GM21737 (cell line): ENCODE results near the gene KIF6.

Experiments
- ATAC-seq: cut with Tn5 transposase; IDR thresholded peaks from one replicate; pipeline ENCODE4 v1.9.1; 2021; ENCODE audit warnings: mild to moderate bottlenecking, moderate library complexity; ENCODE audit not compliant: unreplicated experiment

The KIF6 gene

GRCh38 chr6:39330057-39330456 is 395.2 kb downstream of the KIF6 start:
- peak; percentile 82 for ATAC-seq

DNA sequence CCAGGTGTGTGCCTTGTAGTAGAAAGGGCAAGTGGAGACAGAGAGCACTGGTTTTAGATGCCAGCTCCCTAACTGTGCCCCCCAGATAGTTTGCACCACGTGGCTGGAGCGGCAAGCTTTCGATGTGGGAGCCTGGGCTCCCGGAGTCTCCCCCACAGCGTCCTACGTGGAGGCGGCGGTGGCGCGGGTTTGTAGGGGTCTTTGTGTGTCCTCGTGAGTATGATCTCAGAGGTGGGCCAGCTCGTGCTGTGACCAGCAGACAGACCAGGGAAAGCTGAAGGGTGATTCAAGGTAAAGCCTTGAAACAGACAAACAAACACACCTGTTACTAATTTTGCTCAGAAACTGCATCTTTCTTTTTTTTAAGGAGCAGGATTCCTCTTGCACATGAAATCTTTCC is 397.1 kb downstream of the KIF6 start:
- ATAC-seq: no peak

DNA sequence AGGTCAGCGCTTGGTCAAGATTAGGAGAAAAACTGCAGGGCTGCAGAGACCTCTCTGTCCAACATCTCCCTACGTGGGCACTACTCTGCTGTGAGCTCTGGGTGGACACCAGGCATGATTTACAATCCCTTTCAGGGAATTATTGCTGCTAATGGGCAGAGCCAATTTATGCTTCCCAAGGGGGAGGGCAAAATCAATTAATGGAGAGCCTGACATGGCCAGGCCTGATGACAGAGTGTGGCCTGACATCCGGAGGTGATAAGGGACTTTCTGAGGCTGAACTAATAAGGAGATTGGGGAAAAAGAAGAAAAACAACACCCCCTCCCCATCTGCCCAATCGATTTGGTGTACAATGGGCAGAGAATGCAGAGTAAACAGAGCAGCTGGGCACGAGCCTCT is 397.7 kb downstream of the KIF6 start:
- ATAC-seq: no peak

DNA sequence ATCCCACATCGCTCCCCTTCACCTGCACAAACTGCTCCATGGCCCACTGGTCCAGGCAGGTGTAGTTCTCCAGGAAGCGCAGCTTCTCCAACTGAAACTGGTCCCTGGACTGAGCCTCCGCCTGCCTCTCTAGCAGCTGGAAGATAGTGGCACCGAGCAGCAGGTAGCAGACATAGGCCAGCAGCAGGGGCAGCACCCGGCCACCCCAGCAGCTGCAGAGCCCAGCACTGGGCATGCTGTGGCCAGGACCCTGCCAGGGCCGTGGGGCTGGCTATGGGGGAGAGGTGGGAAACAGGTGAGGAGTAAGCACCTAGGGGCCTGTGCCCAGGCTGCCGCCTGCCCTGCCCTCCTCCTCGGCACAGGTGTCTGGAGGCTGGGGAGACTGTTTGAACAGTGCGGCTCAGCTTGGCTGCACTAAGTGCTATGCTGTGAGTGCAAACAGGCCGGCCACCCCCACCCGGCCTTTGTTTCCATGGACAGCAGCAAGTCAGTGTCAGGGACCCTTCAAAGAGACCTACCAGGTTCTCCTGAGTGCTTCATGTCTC is 402.8 kb downstream of the KIF6 start, which contains the start of gene KCNK16:
TSS of gene KCNK16 (minus strand) at position 397 of the 545 bp plus-strand sequence. CDS start at position 235, 162 bp downstream.
- ATAC-seq: no peak

- ATAC-seq: no peak
Measured at GRCh38 chr6:39321761-39322160, 403.4 kb downstream of the KIF6 start.

- ATAC-seq: no peak
Measured at GRCh38 chr6:39320363-39320984, 404.7 kb downstream of the KIF6 start.

GRCh38 chr6:39319621-39320362 is 405.4 kb downstream of the KIF6 start:
- no peak for ATAC-seq

- ATAC-seq: no peak
Measured at GRCh38 chr6:39317256-39317655, 408.0 kb downstream of the KIF6 start.

- no peak for ATAC-seq
Measured at GRCh38 chr6:39314273-39314795, 410.9 kb downstream of the KIF6 start, which contains the start of gene KCNK17. KCNK17 (minus strand) TSS chr6:39314419; CDS start chr6:39314320, 99 bp downstream.

GRCh38 chr6:39313526-39314272 is 411.5 kb downstream of the KIF6 start:
- ATAC-seq: no peak

- ATAC-seq: no peak
Measured at GRCh38 chr6:39312912-39313525, 412.2 kb downstream of the KIF6 start.

- ATAC-seq: no peak
Measured at GRCh38 chr6:39310542-39310941, 414.7 kb downstream of the KIF6 start.

GRCh38 chr6:39309942-39310531 is 415.2 kb downstream of the KIF6 start:
- ATAC-seq: no peak

DNA sequence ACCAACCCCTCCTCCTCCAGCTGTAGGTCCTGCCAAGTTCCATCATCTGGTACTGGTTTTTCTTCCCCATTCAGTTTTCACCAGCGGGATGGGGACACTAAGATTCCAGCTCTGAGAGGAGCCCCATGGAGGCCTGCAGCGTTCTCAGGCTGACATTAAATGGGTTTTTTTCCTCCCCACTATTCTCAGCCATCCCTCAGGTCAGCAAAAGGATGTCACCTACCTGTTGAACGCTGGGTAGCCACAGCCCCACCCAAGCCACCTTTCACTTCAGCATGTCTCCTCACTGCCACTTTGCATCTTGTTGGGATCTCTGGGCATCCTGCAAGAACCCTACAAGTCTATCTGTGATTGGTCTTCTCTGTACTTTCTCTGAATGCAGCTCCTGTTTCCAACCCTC is 417.7 kb downstream of the KIF6 start:
- ATAC-seq: no peak

- ATAC-seq: no peak
Measured at GRCh38 chr6:39304951-39305350, 420.3 kb downstream of the KIF6 start.

DNA sequence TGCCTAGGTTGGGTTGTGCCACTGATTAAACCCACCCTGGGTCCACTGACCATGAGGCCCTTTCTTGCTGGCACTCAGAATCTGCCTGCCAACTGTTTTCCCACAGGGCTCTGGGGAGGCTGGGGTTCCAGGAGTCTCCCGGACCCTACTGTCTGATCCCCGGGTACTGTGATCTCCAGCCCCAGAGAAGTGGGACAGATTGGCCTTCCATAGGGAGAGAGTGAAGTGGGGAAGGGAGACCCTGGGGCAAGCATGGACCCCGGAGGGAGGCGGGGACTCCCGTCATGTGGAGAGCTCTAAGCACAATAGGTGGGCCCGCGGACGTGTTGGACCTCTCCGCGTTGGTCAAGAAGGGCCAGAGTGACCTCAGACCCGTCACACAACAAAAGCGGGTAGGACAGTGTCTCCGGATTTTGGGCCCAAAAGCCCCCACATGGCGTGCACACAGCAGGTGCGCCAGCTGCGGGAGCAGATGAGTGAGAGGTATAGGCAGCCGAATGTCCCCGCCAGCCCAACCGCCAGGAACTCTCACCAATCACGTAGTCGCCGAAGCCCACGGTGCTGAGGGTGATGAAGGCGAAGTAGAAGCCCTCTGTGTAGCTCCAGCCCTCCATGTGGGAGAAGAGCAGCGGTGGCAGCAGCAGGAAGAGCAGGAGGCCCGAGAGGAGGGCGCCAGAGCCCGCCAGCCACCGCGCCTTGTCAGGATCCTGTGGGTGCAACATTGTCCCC is 421.6 kb downstream of the KIF6 start:
- ATAC-seq: peak; percentile 14

GRCh38 chr6:39302669-39303424 is 422.4 kb downstream of the KIF6 start:
- ATAC-seq: peak; percentile 87

DNA sequence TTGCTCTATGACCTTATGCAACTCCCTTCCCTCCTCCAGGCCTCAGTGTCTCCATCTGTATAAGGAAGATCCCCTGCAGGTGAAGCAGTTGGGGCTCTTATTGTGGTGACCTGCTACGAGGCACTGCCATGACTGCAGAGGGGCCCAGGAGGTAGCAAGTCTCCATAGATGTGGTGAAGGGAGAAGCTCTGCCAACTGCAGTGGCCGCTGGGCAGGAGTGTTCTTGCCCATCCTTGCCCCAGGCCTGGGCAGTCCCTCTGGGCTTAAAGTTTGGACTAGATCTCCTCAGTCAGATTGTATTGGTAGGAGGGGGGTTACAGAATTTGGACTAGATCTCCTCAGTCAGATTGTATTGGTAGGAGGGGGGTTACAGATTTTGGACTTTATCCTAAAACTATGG is 423.2 kb downstream of the KIF6 start:
- no peak for ATAC-seq

- no peak for ATAC-seq
Measured at GRCh38 chr6:39301606-39302005, 423.6 kb downstream of the KIF6 start.
